ENCODE measurements around the gene MRPL18.
A peak's percentile ranks its signal among the peaks of the same experiment; 100 is the strongest.
"Not testable (repeated sequence)": the region's sequence is repeated elsewhere in the genome, so short reads cannot be mapped to it uniquely, and the experiment has no call there.

Gene MRPL18

DNA sequence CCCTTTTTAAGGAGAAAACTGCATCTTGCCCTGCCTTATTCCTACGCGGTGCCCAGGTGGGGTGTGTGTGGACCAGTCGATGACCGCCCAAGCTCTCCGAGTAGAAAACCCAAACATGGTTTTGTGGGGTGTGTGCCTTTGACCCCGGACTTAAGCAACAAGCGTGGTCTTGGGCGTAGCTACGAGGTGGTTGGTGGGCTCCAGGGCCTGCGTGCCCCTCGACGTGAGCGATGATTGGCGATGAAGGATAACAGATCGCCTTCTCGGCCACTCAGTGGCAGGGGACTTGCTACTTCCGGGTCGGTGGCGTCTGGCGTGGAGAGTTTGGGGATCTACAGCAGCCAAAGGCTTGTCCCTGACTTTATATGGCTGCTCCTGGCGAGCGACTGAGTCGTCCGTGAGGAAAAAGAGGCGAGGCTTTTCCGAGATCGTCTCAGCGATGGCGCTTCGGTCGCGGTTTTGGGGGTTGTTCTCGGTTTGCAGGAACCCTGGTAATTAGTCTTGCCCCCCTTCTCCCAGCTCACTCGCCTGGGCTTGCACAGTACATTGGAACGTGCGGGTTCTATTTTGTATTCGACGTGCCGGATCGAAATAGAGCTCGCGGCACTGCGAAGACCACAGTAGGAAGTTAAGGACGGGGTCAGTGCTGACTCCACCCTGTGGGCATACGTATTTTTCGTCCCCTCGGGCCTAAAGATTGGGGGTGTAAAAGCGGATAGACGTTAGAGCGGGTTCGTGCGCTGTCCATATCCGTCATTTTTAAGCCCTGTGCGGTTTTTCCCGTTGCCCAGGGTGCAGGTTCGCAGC lies at the start of gene MRPL18:
Gene MRPL18, plus strand, starts transcription at position 319 of the 807 bp plus-strand sequence. Its CDS starts 121 bp downstream, at position 440.
- DNase-seq = peak; percentile 88

DNA sequence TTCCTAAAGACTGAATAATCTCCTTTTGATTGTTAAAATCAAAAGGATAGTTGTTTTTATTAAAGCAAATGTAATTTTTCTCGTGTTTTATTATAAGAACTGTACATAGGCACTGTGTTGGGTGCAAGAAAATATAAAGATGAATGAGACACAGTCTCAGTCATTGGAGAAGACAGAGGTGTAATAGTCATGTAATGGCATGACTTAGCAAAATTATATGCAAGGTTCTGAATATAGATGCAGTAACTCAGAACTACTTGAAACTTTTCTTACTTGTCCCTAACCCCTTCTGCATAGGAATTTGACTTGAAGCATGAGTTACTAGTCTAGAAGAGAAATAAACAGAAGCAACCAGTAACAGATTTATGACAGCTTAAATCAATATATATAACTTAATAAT lies 48.1 kb upstream of the MRPL18 start:
- no peak for DNase-seq

DNA sequence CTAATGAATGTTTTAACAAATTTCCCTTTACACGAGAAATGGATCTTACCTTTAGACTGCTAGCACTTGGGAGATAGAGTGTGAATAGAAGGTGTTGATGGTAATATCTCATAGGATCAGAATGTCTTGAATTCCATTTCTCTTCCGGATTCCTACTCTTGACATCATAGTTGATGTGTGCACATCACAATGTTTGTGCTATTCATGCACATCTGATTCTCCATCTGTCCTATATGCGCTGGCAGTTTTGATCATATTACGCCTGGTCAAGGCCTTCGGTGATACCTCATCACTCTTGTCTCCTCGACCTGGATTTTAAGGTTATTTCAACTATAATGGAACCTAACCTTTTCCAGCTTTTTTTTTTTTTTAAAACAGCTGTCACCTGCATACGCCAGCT lies 45.2 kb upstream of the MRPL18 start:
- DNase-seq = no peak

DNA sequence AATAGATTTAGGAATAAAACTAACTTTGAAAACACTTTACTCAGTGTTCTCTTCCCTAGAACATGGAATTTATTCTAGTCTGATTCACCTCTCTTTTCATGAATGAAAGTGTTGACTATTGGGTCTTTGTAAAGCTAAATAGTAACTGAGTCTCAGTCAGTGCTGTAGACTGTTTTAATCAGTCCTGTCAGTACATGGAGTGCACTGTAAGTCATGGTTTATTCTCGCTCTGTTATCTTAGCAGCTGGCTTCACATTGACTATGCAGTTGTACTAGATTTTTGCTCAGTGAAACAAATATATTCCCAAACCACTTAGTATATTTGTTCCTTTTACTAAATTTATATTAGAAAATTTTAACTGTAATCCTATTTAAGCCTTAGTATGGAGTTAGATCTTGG lies 43.5 kb upstream of the MRPL18 start:
- DNase-seq = no peak

DNA sequence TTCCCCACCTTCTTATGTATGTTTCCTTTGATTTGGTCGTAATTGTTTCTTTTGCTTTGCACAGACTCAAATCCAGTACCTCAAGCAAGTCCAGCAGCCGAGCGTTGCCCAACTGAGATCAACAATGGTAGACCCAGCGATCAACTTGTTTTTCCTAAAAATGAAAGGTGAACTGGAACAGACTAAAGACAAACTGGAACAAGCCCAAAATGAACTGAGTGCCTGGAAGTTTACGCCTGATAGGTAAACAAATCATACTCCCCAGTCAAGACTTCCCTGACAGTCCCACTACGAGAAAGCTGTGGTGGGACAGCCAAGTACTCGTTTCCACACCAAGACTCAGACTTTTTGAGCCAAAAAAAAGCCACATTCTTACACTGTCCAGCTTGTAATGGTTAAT lies 42.1 kb upstream of the MRPL18 start:
- not testable (repeated sequence) for DNase-seq

DNA sequence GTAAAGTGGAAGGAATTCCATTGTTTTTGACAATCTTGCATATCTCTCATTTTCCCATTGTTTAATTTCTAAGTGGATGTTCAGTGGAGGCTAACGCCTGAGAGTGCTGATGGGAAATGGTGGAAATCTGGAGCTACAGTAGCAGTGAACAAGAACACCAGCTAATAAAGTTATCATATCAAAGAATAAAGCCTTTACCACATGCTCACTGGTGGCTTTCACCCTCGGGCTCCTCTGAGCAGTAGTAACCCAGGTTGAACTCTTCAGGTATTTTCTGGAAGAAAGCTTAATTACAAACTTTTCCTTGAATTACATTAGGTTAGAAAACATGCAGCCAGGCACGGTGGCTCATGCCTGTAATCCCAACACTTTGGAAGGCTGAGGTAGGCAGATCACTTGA lies 38.8 kb upstream of the MRPL18 start:
- DNase-seq = no peak

DNA sequence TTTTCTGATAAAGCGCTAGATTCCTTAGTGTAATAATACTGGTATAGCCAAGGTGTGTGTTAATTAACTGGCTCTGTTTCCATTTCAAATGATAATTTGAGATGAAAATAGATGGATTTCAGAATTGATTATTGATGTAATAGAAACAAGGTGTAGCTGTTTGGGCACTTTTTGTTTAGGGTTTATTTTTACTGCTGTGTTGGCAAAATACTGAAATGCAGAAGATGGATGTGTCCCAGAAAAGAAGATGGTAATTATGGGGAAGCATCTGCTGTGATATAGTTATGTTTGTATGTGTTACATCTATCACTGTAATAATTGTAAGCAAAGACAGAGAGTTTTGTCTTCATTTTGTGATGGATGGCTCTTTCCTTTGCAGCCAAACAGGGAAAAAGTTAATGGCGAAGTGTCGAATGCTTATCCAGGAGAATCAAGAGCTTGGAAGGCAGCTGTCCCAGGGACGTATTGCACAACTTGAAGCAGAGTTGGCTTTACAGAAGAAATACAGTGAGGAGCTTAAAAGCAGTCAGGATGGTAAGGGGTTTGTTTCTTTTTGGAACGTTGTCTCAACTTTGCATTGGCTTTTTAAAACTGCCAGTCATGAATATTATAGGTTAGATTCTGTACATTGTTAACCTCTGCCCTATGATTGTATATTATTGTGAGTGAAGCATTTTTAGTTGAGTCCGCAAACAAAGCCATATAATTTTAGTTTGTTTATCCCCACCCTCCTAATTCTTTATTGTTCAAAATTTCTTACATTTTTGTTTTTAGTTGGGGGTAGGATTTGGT lies 37.0 kb upstream of the MRPL18 start:
- no peak for DNase-seq

DNA sequence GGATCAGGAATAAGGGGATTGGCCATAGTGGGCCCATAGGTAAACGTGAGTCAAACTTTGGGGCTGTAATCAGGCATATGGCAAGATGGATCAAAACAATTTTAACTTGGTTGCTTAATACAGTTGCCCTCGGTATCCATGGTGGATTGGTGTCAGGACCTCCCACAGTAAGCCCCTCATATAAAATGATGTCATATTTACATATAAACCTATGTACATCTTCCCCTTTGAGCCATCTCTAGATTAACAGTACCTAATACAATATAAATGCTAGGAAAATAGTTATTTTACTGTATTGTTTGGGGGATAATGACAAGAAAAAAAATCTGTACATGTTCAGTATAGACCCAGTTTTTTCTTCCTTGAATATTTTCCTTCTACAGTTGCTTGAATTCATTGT lies 35.9 kb upstream of the MRPL18 start:
- no peak for DNase-seq

DNA sequence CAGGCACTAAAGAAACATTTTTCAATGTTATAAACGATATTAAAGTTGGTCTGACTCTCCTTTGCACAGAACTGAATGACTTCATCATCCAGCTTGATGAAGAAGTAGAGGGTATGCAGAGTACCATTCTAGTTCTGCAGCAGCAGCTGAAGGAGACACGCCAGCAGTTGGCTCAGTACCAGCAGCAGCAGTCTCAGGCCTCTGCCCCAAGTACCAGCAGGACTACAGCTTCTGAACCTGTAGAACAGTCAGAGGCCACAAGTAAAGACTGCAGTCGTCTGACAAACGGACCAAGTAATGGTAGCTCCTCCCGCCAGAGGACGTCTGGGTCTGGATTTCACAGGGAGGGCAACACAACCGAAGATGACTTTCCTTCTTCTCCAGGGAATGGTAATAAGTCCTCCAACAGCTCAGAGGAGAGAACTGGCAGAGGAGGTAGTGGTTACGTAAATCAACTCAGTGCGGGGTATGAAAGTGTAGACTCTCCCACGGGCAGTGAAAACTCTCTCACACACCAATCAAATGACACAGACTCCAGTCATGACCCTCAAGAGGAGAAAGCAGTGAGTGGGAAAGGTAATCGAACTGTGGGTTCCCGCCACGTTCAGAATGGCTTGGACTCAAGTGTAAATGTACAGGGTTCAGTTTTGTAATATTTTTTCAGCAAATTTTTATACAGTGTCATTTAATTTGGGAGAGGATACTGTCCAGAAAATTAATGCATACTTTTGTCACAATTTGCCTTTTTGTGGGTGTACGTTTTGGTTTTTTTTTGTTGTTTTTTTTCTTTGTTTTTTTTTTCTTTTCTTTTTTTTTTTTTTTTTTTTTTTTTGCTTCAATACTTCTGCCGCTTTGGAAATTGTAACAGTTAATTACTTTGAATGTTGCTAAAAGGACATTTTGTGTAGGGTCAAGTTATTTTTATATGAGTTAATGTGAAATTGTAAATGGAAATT lies 35.0 kb upstream of the MRPL18 start:
- no peak for DNase-seq

DNA sequence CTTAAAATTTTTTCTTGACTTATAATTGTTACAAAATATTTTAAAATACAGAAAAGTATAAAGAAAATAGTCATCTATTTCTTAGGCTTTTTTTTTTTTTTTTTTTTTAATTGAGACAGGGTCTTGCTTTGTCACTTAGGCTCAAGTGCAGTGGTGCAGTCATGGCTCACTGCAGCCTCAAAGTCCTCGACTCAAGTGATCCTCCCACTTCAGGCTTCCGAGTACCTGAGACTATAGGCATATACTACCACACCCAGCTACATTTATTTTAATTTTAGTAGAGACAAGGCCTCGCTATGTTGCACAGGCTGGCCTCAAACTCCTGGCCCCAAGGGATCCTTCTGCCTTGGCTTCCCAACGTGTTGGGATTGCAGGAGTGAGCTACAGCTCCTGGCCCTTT lies 33.8 kb upstream of the MRPL18 start:
- no peak for DNase-seq

DNA sequence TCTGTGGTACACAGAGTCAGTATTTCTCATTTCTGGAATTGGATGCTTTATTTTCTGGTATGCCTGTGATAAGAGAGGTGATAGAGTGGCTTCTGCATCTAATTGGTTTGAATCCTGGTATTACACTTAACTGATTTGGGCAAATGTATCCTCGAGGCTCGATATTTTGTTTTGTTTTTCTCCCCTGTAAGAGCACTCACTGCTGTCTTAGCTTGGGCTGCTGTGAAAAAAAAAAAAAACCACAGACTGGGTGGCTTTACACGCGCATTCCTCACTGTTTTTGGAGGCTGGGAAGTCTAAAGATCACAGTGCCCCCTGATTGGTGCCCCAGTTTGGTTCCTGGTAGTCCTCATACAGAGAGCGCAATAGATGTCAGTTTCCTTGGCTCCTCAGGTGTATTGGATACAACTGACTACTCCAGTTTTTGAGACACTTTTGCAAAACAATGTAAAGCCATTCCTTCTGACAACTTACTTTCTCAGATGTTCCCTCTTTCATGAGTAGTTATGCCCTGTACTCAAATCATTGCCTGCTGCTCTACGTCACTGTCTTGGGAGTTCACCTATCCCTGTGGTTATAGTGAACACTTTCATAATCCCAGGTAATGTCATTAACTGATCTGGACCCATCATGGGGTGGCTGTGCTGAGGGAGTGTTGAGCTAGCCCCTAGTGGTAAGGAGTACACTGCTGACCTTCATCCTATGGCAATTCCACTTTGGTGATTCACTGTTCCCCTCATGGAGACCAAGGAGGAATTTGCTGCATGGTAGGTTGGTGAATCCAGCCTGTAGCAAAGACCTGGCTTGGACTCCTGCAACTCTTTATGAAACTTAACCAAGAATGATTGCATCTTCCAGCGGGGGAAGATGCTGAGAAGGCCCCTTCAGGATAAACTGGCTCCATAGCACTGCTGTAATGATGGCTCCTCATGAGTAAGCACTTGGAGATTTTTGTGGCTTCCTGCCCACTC lies 32.0 kb upstream of the MRPL18 start:
- DNase-seq = no peak

DNA sequence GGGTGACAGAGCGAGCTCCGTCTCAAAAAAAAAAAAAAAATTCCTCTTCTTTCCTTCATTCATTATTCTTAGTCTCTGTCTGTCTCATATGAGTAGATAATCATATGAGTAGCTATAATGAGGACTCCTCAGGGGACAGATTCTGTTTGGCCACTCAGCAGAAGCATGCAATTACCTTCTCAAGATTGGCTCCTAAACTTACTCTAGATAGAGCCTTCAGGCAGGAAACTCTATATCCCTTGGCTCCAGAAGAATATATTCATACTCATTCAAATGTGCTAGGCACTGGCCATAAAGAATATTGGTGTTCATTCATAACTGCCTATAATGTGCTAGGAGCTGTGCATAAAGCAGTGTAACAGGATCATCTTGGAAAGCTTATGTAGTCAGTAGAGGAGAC lies 30.6 kb upstream of the MRPL18 start:
- DNase-seq = no peak

DNA sequence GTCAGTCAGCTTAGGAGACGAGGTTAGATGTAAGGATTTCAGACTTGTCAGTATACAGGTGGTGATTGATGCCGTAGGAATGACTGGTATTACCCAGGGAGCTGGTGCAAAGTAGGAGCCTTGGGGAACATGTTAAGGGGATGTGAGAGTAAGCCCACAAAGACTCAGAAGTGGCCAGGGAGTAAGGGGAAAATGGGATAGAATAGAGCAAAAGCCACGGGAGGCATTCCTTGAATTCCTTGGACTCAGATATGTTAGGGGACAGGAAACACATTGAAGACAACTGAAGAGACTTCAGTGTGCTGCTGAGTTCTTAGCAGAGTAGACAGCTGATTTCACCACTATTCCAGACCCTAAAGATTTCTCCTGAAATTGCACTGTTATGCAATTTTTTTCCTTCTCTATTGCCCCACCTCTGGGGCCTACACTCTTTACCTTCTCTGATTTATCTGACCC lies 29.6 kb upstream of the MRPL18 start:
- DNase-seq = no peak

DNA sequence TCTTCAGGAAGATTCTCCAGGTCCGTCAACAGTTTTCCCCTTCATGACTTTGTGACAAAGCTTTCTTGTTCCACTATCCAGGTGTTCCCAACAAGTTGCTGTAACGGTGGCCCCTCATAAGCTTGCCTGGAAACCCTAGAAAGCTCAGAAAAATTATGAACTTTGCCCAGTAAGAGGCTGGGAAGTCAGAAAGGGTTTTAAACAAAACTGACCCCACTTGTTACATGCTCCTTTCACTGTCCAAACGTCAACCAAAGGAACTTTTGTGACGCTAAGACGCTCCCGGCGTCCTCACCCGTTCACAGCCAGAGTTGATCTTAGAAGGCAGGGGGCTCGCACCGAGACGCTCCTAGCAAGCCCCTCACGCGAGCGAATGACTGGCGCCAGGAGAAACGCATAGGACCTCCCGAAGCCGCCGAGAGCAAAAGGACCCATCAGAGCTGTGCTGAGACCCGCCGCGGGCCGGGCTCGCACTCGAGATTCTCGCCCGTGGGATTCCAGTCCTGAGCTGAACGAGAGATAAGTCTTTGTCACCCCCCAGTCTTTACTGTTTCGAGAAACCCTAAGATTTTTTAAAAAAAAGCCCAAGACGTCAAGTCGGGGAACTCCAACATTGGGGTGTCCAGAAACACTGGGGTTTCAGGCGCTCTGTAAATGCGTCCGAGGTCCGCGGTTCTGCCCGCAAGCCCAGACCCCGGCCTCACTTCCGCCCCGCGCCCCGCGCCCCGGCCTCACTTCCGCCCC lies 29.0 kb upstream of the MRPL18 start:
- no peak for DNase-seq

DNA sequence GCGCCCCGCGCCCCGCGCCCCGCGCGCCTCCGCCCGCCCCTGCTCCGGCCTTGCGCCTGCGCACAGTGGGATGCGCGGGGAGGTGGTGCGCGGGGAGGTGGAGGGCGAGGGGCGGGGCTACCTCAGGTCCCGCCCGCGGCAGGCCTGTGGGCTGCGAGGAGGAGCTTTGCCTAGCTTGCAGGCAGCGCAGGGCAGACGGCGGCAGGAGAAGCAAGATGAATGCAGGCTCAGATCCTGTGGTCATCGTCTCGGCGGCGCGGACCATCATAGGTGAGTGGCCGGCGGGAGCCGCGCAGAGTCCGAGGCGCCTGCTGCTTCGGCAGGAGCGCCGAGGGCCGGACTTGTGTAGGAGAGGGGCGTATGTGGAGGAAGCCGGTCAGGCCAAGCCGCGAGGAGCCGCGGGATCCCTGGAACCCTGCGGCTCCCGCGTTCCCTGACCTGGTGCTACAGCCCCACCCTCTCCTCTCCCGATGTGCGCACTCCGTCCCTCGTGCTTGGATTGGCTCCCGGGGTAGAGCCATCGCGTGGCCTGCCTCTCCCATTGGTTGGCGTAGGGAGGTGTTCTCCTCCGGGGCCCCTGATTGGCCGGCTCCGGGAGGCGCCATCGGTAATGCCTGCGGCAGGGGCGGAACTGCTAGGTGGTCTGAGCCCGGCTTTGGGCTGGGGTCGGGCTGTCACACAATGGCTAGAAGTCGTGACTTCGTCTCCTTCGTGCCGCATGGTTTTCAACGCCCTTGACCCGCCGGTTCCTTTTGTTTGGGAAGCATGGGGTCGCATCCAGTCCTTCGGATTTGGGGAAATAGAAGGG lies 28.2 kb upstream of the MRPL18 start, which contains the start of gene ACAT2:
Gene ACAT2, plus strand, starts transcription at position 173 of the 808 bp plus-strand sequence. Its CDS starts 43 bp downstream, at position 216.
- peak; percentile 92 for DNase-seq

DNA sequence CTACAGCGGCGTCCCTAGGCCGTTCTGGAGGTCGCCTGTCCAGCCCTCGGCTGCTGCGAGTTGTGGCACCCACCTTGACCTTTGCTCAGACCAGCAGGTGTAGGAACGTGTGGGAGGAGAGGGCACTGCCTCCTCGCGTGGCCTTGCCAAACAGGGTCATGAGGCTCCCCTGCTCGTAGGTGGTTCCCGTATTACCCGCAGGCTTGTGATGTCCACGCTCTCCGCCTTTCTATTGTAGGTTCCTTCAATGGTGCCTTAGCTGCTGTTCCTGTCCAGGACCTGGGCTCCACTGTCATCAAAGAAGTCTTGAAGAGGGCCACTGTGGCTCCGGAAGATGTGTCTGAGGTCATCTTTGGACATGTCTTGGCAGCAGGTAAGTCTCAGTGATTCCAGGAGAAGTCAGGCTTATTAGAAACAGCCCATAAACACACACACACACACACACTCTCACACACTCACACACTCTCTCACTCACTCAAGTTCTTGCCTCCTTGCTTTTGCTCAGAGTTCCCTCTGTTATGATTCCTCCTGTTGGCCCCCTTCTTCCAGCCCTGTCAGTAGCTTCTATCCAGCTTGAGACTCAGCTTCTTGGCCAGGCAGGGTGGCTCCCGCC lies 27.5 kb upstream of the MRPL18 start:
- no peak for DNase-seq

DNA sequence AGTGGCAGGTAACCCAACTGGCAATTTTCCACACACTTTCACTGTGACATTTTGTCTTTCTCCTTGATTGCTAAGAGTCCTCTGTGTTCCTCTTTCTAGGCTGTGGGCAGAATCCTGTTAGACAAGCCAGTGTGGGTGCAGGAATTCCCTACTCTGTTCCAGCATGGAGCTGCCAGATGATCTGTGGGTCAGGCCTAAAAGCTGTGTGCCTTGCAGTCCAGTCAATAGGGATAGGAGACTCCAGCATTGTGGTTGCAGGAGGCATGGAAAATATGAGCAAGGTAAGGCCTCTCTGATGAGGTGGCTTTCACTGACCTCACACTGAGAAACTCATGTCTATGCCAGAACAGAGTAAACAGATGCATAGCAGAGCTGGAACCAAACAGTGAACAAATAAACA lies 23.4 kb upstream of the MRPL18 start:
- DNase-seq = no peak

DNA sequence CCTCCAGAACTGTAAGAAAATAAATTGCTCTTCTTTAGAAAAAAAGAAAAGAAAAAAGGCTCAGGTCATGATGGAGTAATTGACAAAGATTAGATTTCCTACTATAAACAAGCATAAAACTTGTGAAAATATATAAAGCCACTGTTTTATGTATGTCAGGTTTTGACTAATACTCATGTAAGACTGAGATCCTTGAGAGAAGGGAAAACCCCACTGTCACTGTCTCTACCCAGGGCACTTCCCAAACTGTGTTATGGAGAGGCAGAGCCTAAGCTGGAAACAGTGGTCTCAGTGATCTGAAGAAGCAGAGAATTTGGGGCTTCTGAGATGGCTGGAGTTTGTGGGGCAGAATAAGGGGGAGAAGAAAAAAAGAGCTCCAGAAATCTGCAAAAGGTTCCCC lies 20.8 kb upstream of the MRPL18 start:
- no peak for DNase-seq

DNA sequence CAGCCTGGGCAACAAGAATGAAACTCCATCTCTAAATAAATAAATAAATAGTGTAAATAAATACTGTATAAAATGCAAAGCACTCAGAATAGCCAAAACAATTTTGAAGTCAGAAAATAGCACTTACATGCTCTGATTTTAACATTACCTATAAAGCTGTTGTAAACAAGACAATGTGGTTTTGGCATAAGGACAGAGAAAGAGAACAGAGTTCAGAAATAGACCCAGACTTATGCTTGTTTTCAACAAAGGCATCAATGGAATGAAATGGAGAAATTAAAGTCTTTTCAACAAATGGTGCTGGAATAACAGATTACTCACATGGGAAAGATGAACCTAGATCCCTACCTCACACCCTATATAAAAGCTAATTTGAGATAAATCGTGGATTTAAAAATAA lies 18.1 kb upstream of the MRPL18 start:
- no peak for DNase-seq
